Right atrium auricular region (tissue), 2 donors: Measurements from ENCODE around the gene UBAP2. TPM values are rescaled to one million over a fixed set of nuclear protein-coding genes. Genes with fewer than 3 reads are reported as not detected.
"Not testable (repeated sequence)": the region's sequence is repeated elsewhere in the genome, so short reads cannot be mapped to it uniquely, and the experiment has no call there.

Experiments used
- DNase-seq: peaks from one replicate; pipeline ENCODE4 v3.0.0-alpha.2; 2019; ENCODE audit warnings: low spot score
- H3K27ac ChIP-seq, 2 donors: fragments of 200-600 bp; sonication (generic); 1 replicate in 1 of 2; 2 replicates in 1 of 2; pipeline ENCODE4 v1.5.1; 2016 to 2019
- H3K27me3 ChIP-seq, 2 donors: fragments of 200-600 bp; sonication (generic); one replicate each; pipeline versions ENCODE4 v1.5.1 to v1.6.0; 2017 to 2019
- H3K36me3 ChIP-seq: fragments of 200-600 bp; sonication (generic); one replicate; pipeline ENCODE4 v1.5.1; 2016
- H3K4me1 ChIP-seq, 2 donors: fragments of 200-600 bp; sonication (generic); one replicate each; pipeline versions ENCODE4 v1.5.1 to v1.6.0; 2017 to 2019
- H3K4me3 ChIP-seq, 2 donors: fragments of 200-600 bp; sonication (generic); 1 replicate in 1 of 2; 2 replicates in 1 of 2; pipeline ENCODE4 v1.5.1; 2017 to 2019; ENCODE audit warnings: mild to moderate bottlenecking in 1 of 2, moderate library complexity in 1 of 2
- H3K9me3 ChIP-seq, 2 donors: fragments of 200-600 bp; sonication (generic); one replicate each; pipeline ENCODE4 v1.5.1; 2019
- CTCF ChIP-seq, 2 donors: fragments of 200-600 bp; sonication (generic); IDR thresholded peaks; one replicate each; pipeline ENCODE4 v1.5.1; 2019; ENCODE audit warnings: antibody characterized with exemption in 2 of 2
- total RNA-seq, 2 donors: library from RNA; depleted of rRNA; stranded (reverse); fragments of >200 nt; gene quantifications; one replicate each; pipeline ENCODE4 v1.1.0, GENCODE V29; 2016

The UBAP2 gene
- total RNA-seq, 2 donors from 2014 or later, result 17.3 to 21.8 TPM

- TF ChIP-seq CTCF (IDR thresholded peaks at IDR 0.05), result no peak
- Histone ChIP-seq H3K4me1 (no peaks in the 10 kb centered on the region), H3K27ac (no peak overlapping the region), H3K27me3 (no peaks in the 10 kb centered on the region), H3K9me3 (no peaks in the 10 kb centered on the region), H3K4me3 (no peak overlapping the region), H3K36me3 (peaks cover 7% of the 10 kb centered on the region)
- no peak for DNase-seq
These were observed 56.1 kb downstream of the UBAP2 start for GRCh38 chr9:33992632-33993031.

- peaks cover 28% of the 10 kb centered on the region for H3K36me3 ChIP-seq
- no peak overlapping the region for H3K27ac ChIP-seq
- no peaks in the 10 kb centered on the region for H3K4me1 ChIP-seq
- TF ChIP-seq CTCF (IDR thresholded peaks at IDR 0.05), result no peak
- no peak for DNase-seq
- H3K27me3 ChIP-seq, result no peaks in the 10 kb centered on the region
- H3K4me3 ChIP-seq, result no peak overlapping the region
- no peaks in the 10 kb centered on the region for H3K9me3 ChIP-seq
These were observed 60.3 kb downstream of the UBAP2 start for GRCh38 chr9:33988219-33988890.

- no peaks in the 10 kb centered on the region for H3K27me3 ChIP-seq
- peaks cover 8% of the 10 kb centered on the region for H3K36me3 ChIP-seq
- H3K4me3 ChIP-seq, result no peak overlapping the region
- no peak overlapping the region for H3K27ac ChIP-seq
- H3K4me1 ChIP-seq, result no peaks in the 10 kb centered on the region
- no peak for TF ChIP-seq CTCF (IDR thresholded peaks at IDR 0.05)
- no peaks in the 10 kb centered on the region for H3K9me3 ChIP-seq
- no peak for DNase-seq
These were observed 72.3 kb downstream of the UBAP2 start for GRCh38 chr9:33976414-33976813.

- H3K9me3 ChIP-seq, result no peaks in the 10 kb centered on the region
- TF ChIP-seq CTCF (IDR thresholded peaks at IDR 0.05), result no peak
- no peaks in the 10 kb centered on the region for H3K4me1 ChIP-seq
- no peak for DNase-seq
- no peaks in the 10 kb centered on the region for H3K27me3 ChIP-seq
- no peak overlapping the region for H3K4me3 ChIP-seq
- H3K27ac ChIP-seq, result no peak overlapping the region
- peaks cover 12% of the 10 kb centered on the region for H3K36me3 ChIP-seq
These were observed 76.0 kb downstream of the UBAP2 start for GRCh38 chr9:33972698-33973097.

GRCh38 chr9:33964086-33964768, 84.5 kb downstream of the UBAP2 start:
- no peaks in the 10 kb centered on the region for H3K4me1 ChIP-seq
- no peak overlapping the region for H3K27ac ChIP-seq
- H3K4me3 ChIP-seq, result no peak overlapping the region
- H3K36me3 ChIP-seq, result peaks cover 11% of the 10 kb centered on the region
- H3K9me3 ChIP-seq, result no peaks in the 10 kb centered on the region
- no peak for DNase-seq
- H3K27me3 ChIP-seq, result no peaks in the 10 kb centered on the region
- no peak for TF ChIP-seq CTCF (IDR thresholded peaks at IDR 0.05)

- H3K4me1 ChIP-seq, result not testable (repeated sequence)
- peaks cover 11% of the 10 kb centered on the region for H3K36me3 ChIP-seq
These were observed 86.2 kb downstream of the UBAP2 start for GRCh38 chr9:33962468-33962867.

More at GRCh38 chr9:33962468-33962867, 86.2 kb downstream of the UBAP2 start:
- H3K27ac ChIP-seq, DNase-seq, H3K9me3 ChIP-seq, H3K27me3 ChIP-seq, H3K4me3 ChIP-seq: not testable (repeated sequence)
